Measurements from ENCODE around the gene BCAS3.
"Not testable (repeated sequence)": the region's sequence is repeated elsewhere in the genome, so short reads cannot be mapped to it uniquely, and the experiment has no call there.

Gene BCAS3

GRCh38 chr17:60947100-60947499, 269.4 kb downstream of the BCAS3 start:
- no peak for DNase-seq

GRCh38 chr17:60947543-60947942, 269.9 kb downstream of the BCAS3 start:
- DNase-seq: no peak

GRCh38 chr17:60952747-60953146, 275.1 kb downstream of the BCAS3 start:
- no peak for DNase-seq

- DNase-seq: peak; percentile 17 to 35 (median 19)
Observed at GRCh38 chr17:60959011-60959410, 281.4 kb downstream of the BCAS3 start.

- DNase-seq: no peak
Observed at GRCh38 chr17:60959696-60960095, 282.0 kb downstream of the BCAS3 start.

GRCh38 chr17:60960398-60961065, 282.9 kb downstream of the BCAS3 start:
- DNase-seq: no peak

- DNase-seq: no peak
Observed at GRCh38 chr17:60964160-60964559, 286.5 kb downstream of the BCAS3 start.

- DNase-seq: no peak
Observed at GRCh38 chr17:60968266-60968665, 290.6 kb downstream of the BCAS3 start.

GRCh38 chr17:60969500-60970037, 291.9 kb downstream of the BCAS3 start:
- no peak for DNase-seq

GRCh38 chr17:60970741-60971140, 293.1 kb downstream of the BCAS3 start:
- no peak for DNase-seq

- DNase-seq: peak; percentile 20 to 36 (median 35)
Observed at GRCh38 chr17:60971515-60972369, 294.1 kb downstream of the BCAS3 start.

- DNase-seq: not testable (repeated sequence)
Observed at GRCh38 chr17:60976861-60977260, 299.2 kb downstream of the BCAS3 start.

- no peak for DNase-seq
Observed at GRCh38 chr17:60989379-60989778, 311.7 kb downstream of the BCAS3 start.

- DNase-seq: no peak
Observed at GRCh38 chr17:60989846-60990245, 312.2 kb downstream of the BCAS3 start.

- no peak for DNase-seq
Observed at GRCh38 chr17:60993497-60993896, 315.8 kb downstream of the BCAS3 start.

GRCh38 chr17:60995680-60996079, 318.0 kb downstream of the BCAS3 start:
- no peak for DNase-seq

GRCh38 chr17:61000911-61001310, 323.3 kb downstream of the BCAS3 start:
- DNase-seq: peak in 1 of 3 donors; percentile 5

- peak; percentile 42 to 68 (median 60) for DNase-seq
Observed at GRCh38 chr17:61002316-61002736, 324.7 kb downstream of the BCAS3 start.

GRCh38 chr17:61005358-61005757, 327.7 kb downstream of the BCAS3 start:
- DNase-seq: no peak

- not testable (repeated sequence) for DNase-seq
Observed at GRCh38 chr17:61005958-61006357, 328.3 kb downstream of the BCAS3 start.

- no peak for DNase-seq
Observed at GRCh38 chr17:61007980-61008379, 330.3 kb downstream of the BCAS3 start.

- DNase-seq: no peak
Observed at GRCh38 chr17:61009663-61010062, 332.0 kb downstream of the BCAS3 start.

- DNase-seq: no peak
Observed at GRCh38 chr17:61010661-61011170, 333.1 kb downstream of the BCAS3 start.

GRCh38 chr17:61011251-61011650, 333.6 kb downstream of the BCAS3 start:
- no peak for DNase-seq

All from suppressor macrophage treated with lipopolysaccharide for 1 hour (primary cell).